Activated T-cell treated with anti-CD3 and anti-CD28 coated beads, Interleukin-2, amount 50 U/mL, for 24 hours (primary cell): ENCODE results near the gene SAMM50.
A peak's percentile ranks its signal among the peaks of the same experiment; 100 is the strongest.
"Not testable (repeated sequence)": the region's sequence is repeated elsewhere in the genome, so short reads cannot be mapped to it uniquely, and the experiment has no call there.

Source experiments
- DNase-seq: peaks from one replicate; pipeline ENCODE4 v3.0.0-alpha.2; 2020
- H3K27ac Mint-ChIP-seq: 2 replicates; pipeline ENCODE4 v1.8.0; 2020; ENCODE audit warnings: mild to moderate bottlenecking, mixed read lengths
- H3K27me3 Mint-ChIP-seq: 2 replicates; pipeline ENCODE4 v1.8.0; 2020; ENCODE audit warnings: mixed read lengths
- H3K36me3 Mint-ChIP-seq: 2 replicates; pipeline ENCODE4 v1.8.0; 2020; ENCODE audit warnings: low read depth, mixed read lengths
- H3K4me1 Mint-ChIP-seq: 2 replicates; pipeline ENCODE4 v1.8.0; 2020; ENCODE audit warnings: low read depth, mixed read lengths
- H3K4me3 Mint-ChIP-seq: 2 replicates; pipeline ENCODE4 v1.8.0; 2020; ENCODE audit warnings: mild to moderate bottlenecking, moderate library complexity, mixed read lengths
- H3K9me3 Mint-ChIP-seq: 2 replicates; pipeline ENCODE4 v1.8.0; 2020; ENCODE audit warnings: mixed read lengths

SAMM50 gene

GRCh38 chr22:43996170-43996980, 41.1 kb downstream of the SAMM50 start:
- Mint-ChIP-seq H3K4me3 (peak overlapping the region; percentile 88), H3K36me3 (peaks cover 91% of the 10 kb centered on the region), H3K4me1 (peaks cover 35% of the 10 kb centered on the region), H3K9me3 (no peaks in the 10 kb centered on the region), H3K27me3 (no peaks in the 10 kb centered on the region), H3K27ac (peak overlapping the region; percentile 96)
- DNase-seq = peak; percentile 81

DNA sequence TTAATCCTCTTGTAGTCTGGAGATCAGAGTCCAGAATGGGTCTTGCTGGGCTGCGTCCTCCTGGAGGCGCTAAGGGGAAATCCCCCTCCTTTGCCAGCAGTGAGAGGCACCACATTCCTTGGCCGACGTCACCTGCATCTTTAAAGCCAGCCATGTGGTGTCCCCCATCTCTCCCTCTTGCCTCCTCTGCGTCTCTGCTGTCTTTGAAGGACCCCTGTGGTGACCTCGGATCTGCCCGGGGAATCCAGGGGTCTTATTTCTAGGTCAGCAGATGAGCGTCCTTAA, 41.7 kb downstream of the SAMM50 start:
- H3K9me3 Mint-ChIP-seq = no peaks in the 10 kb centered on the region

DNA sequence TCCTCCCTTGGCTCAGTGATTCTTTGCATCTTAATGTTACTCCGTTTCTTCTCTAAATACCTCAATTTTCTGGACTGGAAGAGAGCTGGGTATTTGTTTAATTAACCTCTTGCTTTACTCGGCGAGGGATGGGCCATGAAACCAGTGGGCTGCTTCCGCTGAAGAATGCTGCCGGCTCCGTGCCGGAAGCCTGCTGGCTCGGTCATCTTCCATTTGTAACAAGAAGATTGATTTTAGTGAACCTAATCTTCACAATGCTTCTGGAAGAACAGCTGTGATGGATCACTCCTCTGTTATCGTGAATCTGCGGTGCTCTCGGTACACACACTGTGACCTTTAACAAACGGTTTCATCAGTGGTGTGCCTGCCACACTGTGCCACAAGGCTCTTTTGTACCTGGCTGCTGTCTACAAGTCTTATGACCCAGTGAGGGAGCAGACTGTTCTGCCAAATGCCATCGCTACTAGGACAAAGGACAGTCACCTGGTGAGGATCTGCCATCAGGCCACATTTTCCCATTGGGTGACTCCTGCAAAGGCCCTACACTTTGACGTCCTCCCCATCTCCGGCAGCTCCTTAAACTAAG, 43.5 kb downstream of the SAMM50 start:
- Mint-ChIP-seq H3K4me1 (peaks cover 29% of the 10 kb centered on the region), H3K27me3 (no peaks in the 10 kb centered on the region), H3K9me3 (no peaks in the 10 kb centered on the region), H3K36me3 (peaks cover 77% of the 10 kb centered on the region), H3K27ac (no peak overlapping the region), H3K4me3 (no peak overlapping the region)
- no peak for DNase-seq

More for the DNA sequence above, 41.7 kb downstream of the SAMM50 start:
- Mint-ChIP-seq H3K4me1 (peaks cover 35% of the 10 kb centered on the region), H3K27ac (peak overlapping the region; percentile 96), H3K36me3 (peaks cover 90% of the 10 kb centered on the region), H3K4me3 (peak overlapping the region; percentile 88), H3K27me3 (no peaks in the 10 kb centered on the region)
- no peak for DNase-seq

DNA sequence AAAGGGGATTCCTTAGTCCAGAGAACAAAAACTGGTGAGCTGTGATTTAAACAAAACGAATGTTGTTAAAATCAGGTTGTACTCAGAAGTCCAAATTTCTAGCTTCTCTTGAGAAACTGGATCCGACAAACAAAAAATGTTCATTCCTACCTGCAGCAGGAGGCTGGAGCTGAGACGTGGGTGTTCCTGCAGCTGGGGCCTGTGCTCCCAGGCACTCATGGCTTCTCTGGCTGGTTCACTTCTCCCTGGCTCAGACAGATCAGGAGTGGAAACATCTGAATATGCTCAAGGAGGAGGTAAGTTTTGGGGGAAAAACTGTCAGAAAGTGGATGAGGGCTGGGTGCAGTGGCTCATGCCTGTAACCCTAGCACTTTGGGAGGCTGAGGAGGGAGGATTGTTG, 44.1 kb downstream of the SAMM50 start:
- DNase-seq = no peak
- peaks cover 29% of the 10 kb centered on the region for H3K4me1 Mint-ChIP-seq
- H3K4me3 Mint-ChIP-seq = no peak overlapping the region
- peaks cover 74% of the 10 kb centered on the region for H3K36me3 Mint-ChIP-seq
- no peaks in the 10 kb centered on the region for H3K9me3 Mint-ChIP-seq
- H3K27ac Mint-ChIP-seq = no peak overlapping the region
- no peaks in the 10 kb centered on the region for H3K27me3 Mint-ChIP-seq

DNA sequence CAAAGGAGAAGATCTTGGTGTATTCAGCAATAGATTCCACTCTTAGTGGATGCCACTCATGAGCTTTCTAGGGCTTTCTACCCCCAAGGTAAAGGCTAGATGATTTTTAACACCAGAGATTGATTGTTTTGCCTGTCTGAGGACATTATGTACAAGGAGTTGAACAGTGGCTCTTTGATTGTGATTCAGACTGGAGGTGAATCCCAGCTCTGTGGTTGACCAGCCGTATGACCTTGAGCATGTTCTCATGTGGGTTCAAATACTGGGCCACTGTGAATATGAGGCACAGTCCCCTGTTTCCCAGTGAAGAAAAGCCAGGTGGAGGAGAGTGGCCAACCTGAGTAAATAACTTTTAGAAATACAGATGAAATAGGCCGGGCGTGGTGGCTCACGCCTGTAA, 44.9 kb downstream of the SAMM50 start:
- H3K9me3 Mint-ChIP-seq = no peaks in the 10 kb centered on the region
- H3K4me3 Mint-ChIP-seq = no peak overlapping the region
- peaks cover 68% of the 10 kb centered on the region for H3K36me3 Mint-ChIP-seq
- H3K27ac Mint-ChIP-seq = no peak overlapping the region
- no peaks in the 10 kb centered on the region for H3K27me3 Mint-ChIP-seq
- DNase-seq = no peak
- peaks cover 22% of the 10 kb centered on the region for H3K4me1 Mint-ChIP-seq

DNA sequence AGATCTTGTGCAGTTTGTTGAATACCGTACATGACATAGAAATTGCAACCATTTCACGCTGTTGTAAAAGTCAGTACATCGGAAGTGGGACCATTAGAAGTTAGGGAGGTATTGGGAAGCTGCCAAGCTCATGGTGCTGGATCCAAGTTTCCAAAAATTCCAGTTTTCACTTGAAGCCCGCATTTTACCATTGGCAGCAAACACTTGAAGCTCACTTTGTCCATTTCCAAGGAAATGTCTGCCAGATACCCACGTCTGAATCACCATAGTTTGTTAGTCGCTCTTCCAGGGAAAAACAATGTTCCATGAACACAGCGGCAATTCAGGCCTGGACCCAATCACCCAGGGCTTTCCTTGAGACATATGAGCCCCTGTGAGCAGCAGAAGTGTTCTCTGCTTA, 46.3 kb downstream of the SAMM50 start:
- DNase-seq = no peak
- H3K27me3 Mint-ChIP-seq = no peaks in the 10 kb centered on the region
- H3K27ac Mint-ChIP-seq = no peak overlapping the region
- peaks cover 63% of the 10 kb centered on the region for H3K36me3 Mint-ChIP-seq
- H3K4me3 Mint-ChIP-seq = no peak overlapping the region
- no peaks in the 10 kb centered on the region for H3K9me3 Mint-ChIP-seq
- peaks cover 8% of the 10 kb centered on the region for H3K4me1 Mint-ChIP-seq

DNA sequence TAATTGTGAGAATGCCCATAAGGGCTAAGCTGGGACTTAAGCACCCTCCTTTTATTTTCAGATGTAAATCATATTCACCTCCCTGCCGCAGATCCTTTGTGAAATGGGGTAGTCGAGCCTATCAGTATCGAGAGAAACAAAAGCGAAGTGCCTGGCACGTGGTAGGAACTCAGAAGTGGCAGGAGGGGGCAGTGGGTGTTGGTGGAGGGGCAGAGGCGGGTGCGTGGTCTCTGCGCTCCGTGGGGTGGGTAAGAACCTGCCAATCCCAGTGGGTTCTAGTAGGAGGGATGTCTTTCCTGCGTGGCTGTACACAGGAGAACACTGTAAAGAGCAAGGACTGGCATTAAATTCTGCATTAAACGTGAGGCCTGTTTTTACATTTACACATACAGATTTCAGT, 47.1 kb downstream of the SAMM50 start:
- peaks cover 59% of the 10 kb centered on the region for H3K36me3 Mint-ChIP-seq
- no peak for DNase-seq
- no peaks in the 10 kb centered on the region for H3K9me3 Mint-ChIP-seq
- H3K27ac Mint-ChIP-seq = no peak overlapping the region
- H3K4me3 Mint-ChIP-seq = no peak overlapping the region
- H3K27me3 Mint-ChIP-seq = no peaks in the 10 kb centered on the region
- no peaks in the 10 kb centered on the region for H3K4me1 Mint-ChIP-seq

- Mint-ChIP-seq H3K36me3 (peaks cover 57% of the 10 kb centered on the region), H3K9me3 (no peaks in the 10 kb centered on the region), H3K4me1 (no peaks in the 10 kb centered on the region), H3K4me3 (no peak overlapping the region), H3K27me3 (no peaks in the 10 kb centered on the region), H3K27ac (no peak overlapping the region)
- DNase-seq = no peak
Observed at GRCh38 chr22:44002997-44003396, 47.8 kb downstream of the SAMM50 start.

DNA sequence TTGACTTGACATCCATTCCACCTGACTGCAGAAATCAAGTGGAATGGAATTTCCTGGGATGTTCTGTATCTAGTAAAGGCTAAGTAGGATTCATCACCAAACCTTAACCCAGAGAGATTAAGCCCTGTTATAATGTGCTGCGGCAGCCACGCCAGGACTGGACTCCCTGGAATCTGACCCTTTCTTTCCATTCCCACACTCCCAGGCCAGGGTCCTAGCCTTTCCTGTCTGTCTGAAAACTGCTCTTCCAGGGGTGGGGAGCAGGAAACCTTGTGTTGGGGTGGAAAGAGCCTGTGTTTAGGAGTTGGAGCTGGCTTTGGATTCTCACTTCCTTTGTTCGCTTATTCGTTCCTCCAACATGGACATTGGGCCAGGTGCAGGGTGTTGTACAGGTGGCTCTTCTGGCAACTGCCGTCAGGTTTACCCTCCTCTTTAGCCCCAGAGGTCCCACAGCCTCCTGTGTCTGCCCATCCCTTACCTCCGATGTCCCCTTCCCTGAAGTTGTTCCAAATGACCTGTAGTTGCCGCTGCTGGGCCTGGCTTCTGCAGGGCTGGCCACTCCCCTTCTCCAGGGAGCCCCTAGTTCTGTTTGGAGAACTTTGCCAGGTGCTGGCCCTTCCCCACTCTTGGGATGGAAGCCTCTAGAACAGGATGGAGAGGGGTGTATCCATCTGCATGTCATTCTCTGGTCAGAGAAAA, 48.3 kb downstream of the SAMM50 start:
- DNase-seq = no peak
- peaks cover 52% of the 10 kb centered on the region for H3K36me3 Mint-ChIP-seq
- no peaks in the 10 kb centered on the region for H3K27me3 Mint-ChIP-seq
- H3K9me3 Mint-ChIP-seq = no peaks in the 10 kb centered on the region
- no peak overlapping the region for H3K27ac Mint-ChIP-seq
- no peak overlapping the region for H3K4me3 Mint-ChIP-seq
- no peaks in the 10 kb centered on the region for H3K4me1 Mint-ChIP-seq

GRCh38 chr22:44004104-44004460, 48.8 kb downstream of the SAMM50 start:
- Mint-ChIP-seq H3K27me3 (no peaks in the 10 kb centered on the region), H3K9me3 (no peaks in the 10 kb centered on the region), H3K4me1 (no peaks in the 10 kb centered on the region), H3K4me3 (no peak overlapping the region), H3K27ac (no peak overlapping the region), H3K36me3 (peaks cover 46% of the 10 kb centered on the region)
- no peak for DNase-seq

- no peak for DNase-seq
- H3K4me1 Mint-ChIP-seq = no peaks in the 10 kb centered on the region
- no peaks in the 10 kb centered on the region for H3K27me3 Mint-ChIP-seq
- no peak overlapping the region for H3K27ac Mint-ChIP-seq
- H3K9me3 Mint-ChIP-seq = no peaks in the 10 kb centered on the region
- H3K4me3 Mint-ChIP-seq = no peak overlapping the region
- peaks cover 41% of the 10 kb centered on the region for H3K36me3 Mint-ChIP-seq
Observed at GRCh38 chr22:44005524-44005923, 50.3 kb downstream of the SAMM50 start.

DNA sequence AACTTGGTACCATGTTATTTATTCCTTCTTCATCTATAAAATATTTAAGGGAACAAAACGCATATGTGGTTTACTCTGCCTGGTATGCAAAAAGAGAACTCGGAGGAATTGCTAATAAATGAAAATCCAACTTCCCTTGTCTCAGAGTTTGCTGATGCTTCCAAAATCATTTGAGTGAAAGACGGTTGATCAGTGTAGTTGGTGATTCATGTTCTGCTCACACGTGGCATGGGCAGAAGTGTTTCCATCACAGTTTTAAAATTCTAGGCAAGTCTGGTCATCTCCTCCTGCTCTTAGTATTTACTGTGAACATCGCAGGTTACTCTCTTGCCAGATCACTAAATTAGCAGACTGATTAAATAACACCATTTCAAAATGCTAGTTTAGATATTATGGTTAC, 56.9 kb downstream of the SAMM50 start:
- no peak overlapping the region for H3K27ac Mint-ChIP-seq
- H3K4me1 Mint-ChIP-seq = no peaks in the 10 kb centered on the region
- no peaks in the 10 kb centered on the region for H3K9me3 Mint-ChIP-seq
- peaks cover 8% of the 10 kb centered on the region for H3K36me3 Mint-ChIP-seq
- no peaks in the 10 kb centered on the region for H3K27me3 Mint-ChIP-seq
- H3K4me3 Mint-ChIP-seq = no peak overlapping the region
- no peak for DNase-seq

GRCh38 chr22:44012591-44012990, 57.3 kb downstream of the SAMM50 start:
- Mint-ChIP-seq H3K4me1 (no peaks in the 10 kb centered on the region), H3K4me3 (no peak overlapping the region), H3K9me3 (no peaks in the 10 kb centered on the region), H3K36me3 (peaks cover 5% of the 10 kb centered on the region), H3K27me3 (no peaks in the 10 kb centered on the region), H3K27ac (no peak overlapping the region)
- no peak for DNase-seq

- peaks cover 6% of the 10 kb centered on the region for H3K36me3 Mint-ChIP-seq
- H3K27me3 Mint-ChIP-seq = no peaks in the 10 kb centered on the region
- no peaks in the 10 kb centered on the region for H3K9me3 Mint-ChIP-seq
- H3K4me1 Mint-ChIP-seq = no peaks in the 10 kb centered on the region
- DNase-seq = no peak
- H3K27ac Mint-ChIP-seq = no peak overlapping the region
- H3K4me3 Mint-ChIP-seq = no peak overlapping the region
Observed at GRCh38 chr22:44014241-44014640, 59.0 kb downstream of the SAMM50 start.

DNA sequence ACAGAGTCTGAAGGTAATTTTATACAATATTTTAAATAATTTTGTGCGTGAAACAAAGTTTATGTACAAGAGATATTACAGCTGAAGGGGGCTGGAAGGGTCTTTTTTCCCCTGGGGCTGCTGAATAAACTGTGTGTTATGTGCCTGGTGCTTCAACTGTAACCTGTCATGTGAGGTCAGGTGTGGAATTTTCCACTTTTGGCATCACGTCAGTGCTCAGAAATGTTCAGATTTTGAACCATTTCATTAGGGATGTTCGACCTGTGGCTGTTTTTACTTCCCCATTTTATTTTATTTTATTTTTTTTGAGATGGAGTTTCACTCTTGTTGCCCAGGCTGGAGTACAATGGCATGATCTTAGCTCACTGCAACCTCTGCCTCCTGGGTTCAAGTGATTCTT, 61.3 kb downstream of the SAMM50 start:
- not testable (repeated sequence) for H3K4me3 Mint-ChIP-seq, H3K9me3 Mint-ChIP-seq, DNase-seq, H3K27ac Mint-ChIP-seq, H3K27me3 Mint-ChIP-seq, H3K36me3 Mint-ChIP-seq, H3K4me1 Mint-ChIP-seq
